ENCODE measurements around the gene SPHK1.

Gene SPHK1

GRCh38 chr17:76410328-76410965, 26.0 kb downstream of the SPHK1 start:
- DNase-seq, result no peak

- DNase-seq, result no peak
Measured at GRCh38 chr17:76411247-76411646, 26.8 kb downstream of the SPHK1 start.

GRCh38 chr17:76414334-76415295, 30.2 kb downstream of the SPHK1 start:
- no peak for DNase-seq

- no peak for DNase-seq
Measured at GRCh38 chr17:76415786-76416185, 31.4 kb downstream of the SPHK1 start.

- no peak for DNase-seq
Measured at GRCh38 chr17:76416457-76416856, 32.0 kb downstream of the SPHK1 start.

GRCh38 chr17:76416899-76417298, 32.5 kb downstream of the SPHK1 start:
- no peak for DNase-seq

- no peak for DNase-seq
Measured at GRCh38 chr17:76417499-76418143, 33.2 kb downstream of the SPHK1 start.

- DNase-seq, result no peak
Measured at GRCh38 chr17:76419576-76420260, 35.3 kb downstream of the SPHK1 start.

GRCh38 chr17:76420356-76421043, 36.1 kb downstream of the SPHK1 start:
- DNase-seq, result no peak

- DNase-seq, result no peak
Measured at GRCh38 chr17:76421044-76421407, 36.6 kb downstream of the SPHK1 start.

- no peak for DNase-seq
Measured at GRCh38 chr17:76422406-76422805, 38.0 kb downstream of the SPHK1 start.

- DNase-seq, result no peak
Measured at GRCh38 chr17:76422860-76423259, 38.5 kb downstream of the SPHK1 start.

GRCh38 chr17:76426853-76427252, 42.4 kb downstream of the SPHK1 start:
- DNase-seq, result no peak

GRCh38 chr17:76427501-76428231, 43.3 kb downstream of the SPHK1 start:
- DNase-seq, result no peak

- DNase-seq, result no peak
Measured at GRCh38 chr17:76428511-76428910, 44.1 kb downstream of the SPHK1 start.

GRCh38 chr17:76431509-76431908, 47.1 kb downstream of the SPHK1 start:
- no peak for DNase-seq

- no peak for DNase-seq
Measured at GRCh38 chr17:76432004-76432403, 47.6 kb downstream of the SPHK1 start.

GRCh38 chr17:76432712-76433336, 48.4 kb downstream of the SPHK1 start:
- no peak for DNase-seq

GRCh38 chr17:76433693-76434092, 49.3 kb downstream of the SPHK1 start:
- no peak for DNase-seq

GRCh38 chr17:76434870-76435269, 50.5 kb downstream of the SPHK1 start:
- DNase-seq, result no peak

GRCh38 chr17:76435751-76436150, 51.3 kb downstream of the SPHK1 start:
- no peak for DNase-seq

Data from bone marrow (tissue), 2 donors.